T-helper 17 cell (primary cell): Measurements from ENCODE around the gene ID1. TPM values are rescaled to one million over a fixed set of nuclear protein-coding genes. Genes with fewer than 3 reads are reported as not detected.
A peak's percentile ranks its signal among the peaks of the same experiment; 100 is the strongest.

ENCODE experiments used
- ATAC-seq: fragments of 150-1000 bp; cut with Tn5 transposase; 2 replicates; pipeline ENCODE4 v1.10.0; 2021; ENCODE audit warnings: mild to moderate bottlenecking, moderate library complexity
- DNase-seq, 3 donors: peaks; one replicate each; pipeline versions ENCODE4 v3.0.0 to v3.0.0-alpha.2; 2020 to 2021
- H3K9me3 ChIP-seq: one replicate; pipeline ENCODE4 v1.7.0; 2013; ENCODE audit warnings: low read length, mild to moderate bottlenecking; ENCODE audit not compliant: control insufficient read depth, poor library complexity, severe bottlenecking
- H3K27ac Mint-ChIP-seq: one replicate; pipeline ENCODE4 v1.8.0; 2022; ENCODE audit warnings: mild to moderate bottlenecking, moderate library complexity, mixed read lengths
- H3K27me3 Mint-ChIP-seq: one replicate; pipeline ENCODE4 v1.8.0; 2022; ENCODE audit warnings: mixed read lengths
- H3K36me3 Mint-ChIP-seq: one replicate; pipeline ENCODE4 v1.8.0; 2022; ENCODE audit warnings: low read depth, mixed read lengths
- H3K4me1 Mint-ChIP-seq: one replicate; pipeline ENCODE4 v1.8.0; 2022; ENCODE audit warnings: mild to moderate bottlenecking, mixed read lengths
- H3K4me3 Mint-ChIP-seq: one replicate; pipeline ENCODE4 v1.8.0; 2022; ENCODE audit warnings: mild to moderate bottlenecking, moderate library complexity, mixed read lengths
- total RNA-seq, 4 donors: library from RNA in 2 of 4; stranded (reverse) in 2 of 4; gene quantifications; one replicate each; pipeline ENCODE4 v1.2.3 and lab custom pipeline; 2022 to 2026

ID1 gene, protein sequence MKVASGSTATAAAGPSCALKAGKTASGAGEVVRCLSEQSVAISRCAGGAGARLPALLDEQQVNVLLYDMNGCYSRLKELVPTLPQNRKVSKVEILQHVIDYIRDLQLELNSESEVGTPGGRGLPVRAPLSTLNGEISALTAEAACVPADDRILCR
- total RNA-seq (1 to 10 TPM; 3.5 to 6.8 TPM), total RNA-seq (lab: John Stamatoyannopoulos, UW) (2.1 to 62.3 reads per million in 2 donors)

DNA sequence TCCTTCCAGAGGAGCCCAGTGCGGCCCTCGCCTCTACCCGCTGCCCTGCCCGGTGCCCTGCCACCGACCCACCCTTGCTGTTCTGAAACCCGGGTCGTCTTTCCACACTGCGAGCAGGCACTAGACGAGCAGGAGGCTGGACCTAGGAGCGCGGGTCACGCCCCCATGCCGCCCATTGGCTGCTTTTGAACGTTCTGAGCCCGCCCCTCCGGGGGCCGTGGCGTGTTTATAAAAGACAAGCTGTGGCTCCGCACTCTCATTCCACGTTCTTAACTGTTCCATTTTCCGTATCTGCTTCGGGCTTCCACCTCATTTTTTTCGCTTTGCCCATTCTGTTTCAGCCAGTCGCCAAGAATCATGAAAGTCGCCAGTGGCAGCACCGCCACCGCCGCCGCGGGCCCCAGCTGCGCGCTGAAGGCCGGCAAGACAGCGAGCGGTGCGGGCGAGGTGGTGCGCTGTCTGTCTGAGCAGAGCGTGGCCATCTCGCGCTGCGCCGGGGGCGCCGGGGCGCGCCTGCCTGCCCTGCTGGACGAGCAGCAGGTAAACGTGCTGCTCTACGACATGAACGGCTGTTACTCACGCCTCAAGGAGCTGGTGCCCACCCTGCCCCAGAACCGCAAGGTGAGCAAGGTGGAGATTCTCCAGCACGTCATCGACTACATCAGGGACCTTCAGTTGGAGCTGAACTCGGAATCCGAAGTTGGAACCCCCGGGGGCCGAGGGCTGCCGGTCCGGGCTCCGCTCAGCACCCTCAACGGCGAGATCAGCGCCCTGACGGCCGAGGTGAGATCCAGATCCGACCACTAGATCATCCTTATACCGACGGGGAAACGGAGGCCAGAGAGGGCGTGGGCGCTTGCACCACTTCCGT is at the start of gene ID1:
ID1 (plus strand) TSS at position 259 of the 871 bp plus-strand sequence; CDS start at position 358, 99 bp downstream.
- DNase-seq (peak; percentile 79 to 83 (median 83)), ATAC-seq (peak; percentile 93)
- H3K36me3 Mint-ChIP-seq = peaks cover 2% of the 10 kb centered on the region
- peak within 1 kb of the TSS; percentile 96 for H3K4me3 Mint-ChIP-seq
- no peaks in the 10 kb centered on the region for H3K9me3 ChIP-seq
- H3K4me1 Mint-ChIP-seq = peaks cover 26% of the 10 kb centered on the region
- peak within 1 kb of the TSS; percentile 45 for H3K27ac Mint-ChIP-seq
- peaks cover 35% of the 10 kb centered on the region for H3K27me3 Mint-ChIP-seq

DNA sequence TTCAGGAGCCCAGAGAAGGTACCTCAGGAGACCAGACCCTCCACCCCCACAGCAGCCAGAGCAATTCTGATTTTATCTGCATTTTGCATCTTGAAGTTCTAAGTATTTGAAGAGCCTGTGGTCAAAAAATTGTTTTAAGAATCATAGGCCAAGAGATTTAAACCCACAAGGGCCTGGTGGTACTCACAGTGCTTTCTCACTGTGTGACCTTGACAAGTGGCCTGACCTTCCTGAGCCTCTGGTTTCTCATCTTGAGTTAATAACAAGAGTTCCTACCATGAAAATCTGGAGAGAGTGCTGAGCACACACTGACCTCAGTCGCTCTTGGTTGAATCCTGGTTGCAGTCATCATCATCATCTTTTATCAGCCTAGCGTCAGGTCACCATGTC is 45.4 kb upstream of the ID1 start:
- no peaks in the 10 kb centered on the region for H3K9me3 ChIP-seq
- Mint-ChIP-seq H3K27me3 (no peaks in the 10 kb centered on the region), H3K4me3 (peak overlapping the region; percentile 47), H3K36me3 (peaks cover 5% of the 10 kb centered on the region), H3K4me1 (peaks cover 6% of the 10 kb centered on the region), H3K27ac (peak overlapping the region; percentile 65)
- no peak for DNase-seq
- ATAC-seq = no peak

DNA sequence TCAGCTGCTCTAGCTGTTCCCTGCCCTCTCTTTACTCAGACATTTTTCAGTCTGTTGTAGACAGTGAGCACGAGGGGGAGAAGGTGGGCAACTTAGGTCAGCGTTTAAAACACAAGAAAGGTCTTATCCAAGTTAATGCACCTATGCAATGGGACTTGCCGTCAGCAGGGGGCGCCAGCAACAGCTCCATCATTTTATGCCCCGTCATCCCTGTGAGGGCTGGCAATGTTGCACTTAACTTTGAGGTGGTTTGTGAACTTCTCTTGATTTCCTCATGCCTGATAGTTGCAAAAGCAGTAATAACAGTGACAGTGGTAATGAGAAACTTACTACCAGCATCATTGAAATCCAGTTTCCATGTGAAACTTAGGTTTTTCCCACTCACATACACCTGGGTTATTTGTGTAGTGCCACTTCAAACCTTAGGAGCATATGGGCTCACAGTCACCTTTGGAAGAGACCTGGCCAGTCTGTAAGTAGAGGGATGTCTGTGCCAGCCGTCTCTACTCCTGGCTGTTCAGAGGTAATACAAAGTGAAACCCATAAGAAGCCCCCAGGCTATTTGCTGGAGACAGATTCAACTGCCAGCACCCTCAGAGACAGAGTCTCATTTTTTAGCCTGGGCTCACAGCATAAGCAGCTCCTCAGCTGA is 44.9 kb upstream of the ID1 start:
- DNase-seq = peak; percentile 58 to 65 (median 62)
- Mint-ChIP-seq H3K4me1 (peaks cover 6% of the 10 kb centered on the region), H3K27ac (peak overlapping the region; percentile 65), H3K4me3 (peak overlapping the region; percentile 47), H3K36me3 (peaks cover 5% of the 10 kb centered on the region), H3K27me3 (no peaks in the 10 kb centered on the region)
- H3K9me3 ChIP-seq = no peaks in the 10 kb centered on the region
- ATAC-seq = peak; percentile 76

DNA sequence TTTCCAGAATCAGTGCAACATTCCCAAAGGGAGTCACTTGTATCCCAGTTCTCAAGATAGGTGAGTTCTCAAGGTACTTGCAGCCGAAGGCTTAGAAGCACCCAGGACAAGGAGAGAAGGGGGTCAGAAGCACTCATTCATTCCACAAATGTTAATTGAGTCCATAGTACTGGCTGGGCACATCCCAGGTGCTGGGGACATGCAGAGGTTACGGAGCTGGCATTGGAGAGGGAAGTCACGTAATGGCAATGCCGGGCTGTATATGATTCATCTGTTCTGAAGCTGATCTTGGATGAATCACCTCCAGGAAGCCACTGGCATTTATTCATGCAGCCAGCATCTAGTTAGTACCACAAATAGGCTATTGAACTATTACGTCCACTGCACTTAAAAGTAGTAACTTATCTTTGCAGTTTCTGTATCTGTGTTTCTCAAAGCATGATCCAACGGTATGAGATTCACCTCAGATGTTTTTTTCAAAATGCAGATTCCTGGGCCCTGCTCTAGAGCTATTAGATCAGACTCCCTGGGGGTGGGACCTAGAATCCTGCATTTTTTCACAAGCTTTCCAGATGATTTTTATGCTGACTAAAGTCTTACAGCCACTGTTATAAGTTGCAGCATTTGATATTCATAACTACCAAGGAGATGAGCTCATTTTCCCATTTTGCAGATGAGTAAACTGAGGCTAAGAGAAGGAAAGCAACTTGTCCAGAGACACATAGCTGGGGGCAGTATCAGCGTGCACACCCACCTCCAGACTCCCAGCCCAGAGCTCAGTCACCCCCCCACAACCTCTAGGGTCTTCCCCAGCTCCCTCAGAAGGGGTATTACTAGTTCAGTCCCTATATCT is 44.1 kb upstream of the ID1 start:
- no peak for ATAC-seq
- no peak for DNase-seq
- no peaks in the 10 kb centered on the region for H3K9me3 ChIP-seq
- Mint-ChIP-seq H3K4me1 (peaks cover 6% of the 10 kb centered on the region), H3K27me3 (no peaks in the 10 kb centered on the region), H3K4me3 (peak overlapping the region; percentile 57), H3K27ac (peak overlapping the region; percentile 65), H3K36me3 (peaks cover 5% of the 10 kb centered on the region)

DNA sequence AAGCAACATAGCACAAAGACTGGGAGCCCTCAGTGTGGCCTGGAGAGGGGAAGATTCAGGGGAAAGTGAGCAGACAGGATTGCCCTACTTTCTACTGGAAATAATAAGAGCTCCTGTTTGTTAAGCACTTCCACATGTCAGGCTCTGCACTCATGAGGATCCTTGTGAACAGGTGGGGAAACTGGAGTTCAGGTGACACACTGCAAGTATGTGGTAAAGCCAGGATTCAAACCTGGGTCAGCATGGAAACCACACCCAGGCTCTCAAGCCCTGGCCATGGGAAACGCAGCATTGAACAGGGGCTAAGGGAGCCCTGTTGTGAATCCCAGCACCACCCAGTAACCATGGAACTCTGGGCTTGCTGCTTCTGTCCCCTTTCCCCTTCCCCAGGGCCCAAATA is 42.8 kb upstream of the ID1 start:
- Mint-ChIP-seq H3K27me3 (no peaks in the 10 kb centered on the region), H3K27ac (no peak overlapping the region), H3K36me3 (peaks cover 5% of the 10 kb centered on the region), H3K4me3 (peak overlapping the region; percentile 69), H3K4me1 (peaks cover 4% of the 10 kb centered on the region)
- ATAC-seq (no peak), DNase-seq (no peak)
- no peaks in the 10 kb centered on the region for H3K9me3 ChIP-seq

DNA sequence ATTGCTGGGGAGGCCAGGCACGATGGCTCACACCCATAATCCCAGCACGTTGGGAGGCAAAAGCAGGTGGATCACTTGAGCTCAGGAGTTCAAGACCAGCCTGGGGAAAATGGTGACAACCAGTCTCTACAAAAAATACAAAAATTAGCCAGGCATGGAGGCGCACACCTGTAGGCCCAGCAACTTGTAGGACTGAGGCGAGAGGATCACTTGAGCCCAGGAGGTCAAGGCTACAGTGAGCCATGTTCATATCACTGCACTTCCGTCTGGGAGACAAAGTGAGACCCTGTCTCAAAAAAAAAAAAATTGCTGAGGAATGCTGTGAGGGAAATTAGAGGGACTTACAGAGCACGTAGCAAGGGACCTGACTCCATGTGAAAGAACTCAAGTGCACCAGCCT is 40.8 kb upstream of the ID1 start:
- ATAC-seq (no peak), DNase-seq (no peak)
- no peaks in the 10 kb centered on the region for H3K27me3 Mint-ChIP-seq
- H3K9me3 ChIP-seq = no peaks in the 10 kb centered on the region
- H3K4me3 Mint-ChIP-seq = no peak overlapping the region
- peaks cover 9% of the 10 kb centered on the region for H3K4me1 Mint-ChIP-seq
- peaks cover 6% of the 10 kb centered on the region for H3K36me3 Mint-ChIP-seq
- no peak overlapping the region for H3K27ac Mint-ChIP-seq

DNA sequence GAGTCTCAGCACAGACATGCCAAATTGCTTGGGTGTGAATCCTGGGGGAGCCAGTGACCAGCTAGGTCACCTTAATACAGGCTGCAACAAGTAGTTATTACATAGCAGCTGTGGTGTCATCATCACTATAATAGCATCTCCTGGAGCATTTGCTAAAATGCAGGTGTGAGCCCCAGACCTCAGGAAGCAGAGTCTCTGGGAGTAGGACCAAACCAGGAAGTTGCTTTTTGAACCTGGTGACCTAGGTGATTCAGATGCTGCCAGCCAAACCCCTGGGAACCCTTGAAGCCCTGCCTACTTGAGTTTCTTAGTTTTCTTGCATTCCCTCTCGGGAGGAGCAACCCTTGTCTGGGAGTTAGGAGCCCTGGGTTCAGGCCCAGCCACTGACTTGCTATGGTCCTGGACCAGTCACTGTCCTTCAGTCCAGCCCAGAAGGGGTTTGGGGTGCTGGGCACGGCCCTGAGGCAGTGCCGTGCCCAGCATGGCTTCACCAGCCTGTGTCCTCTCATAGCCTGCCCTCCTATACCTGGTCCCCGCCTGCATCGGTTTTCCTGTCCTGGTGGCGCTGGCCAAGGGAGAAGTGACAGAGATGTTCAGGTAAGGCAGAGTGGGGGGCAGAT is 39.3 kb upstream of the ID1 start:
- no peak for ATAC-seq
- Mint-ChIP-seq H3K27ac (peak overlapping the region; percentile 76), H3K4me1 (peaks cover 6% of the 10 kb centered on the region), H3K36me3 (peaks cover 6% of the 10 kb centered on the region), H3K27me3 (no peaks in the 10 kb centered on the region), H3K4me3 (no peak overlapping the region)
- H3K9me3 ChIP-seq = no peaks in the 10 kb centered on the region
- no peak for DNase-seq

DNA sequence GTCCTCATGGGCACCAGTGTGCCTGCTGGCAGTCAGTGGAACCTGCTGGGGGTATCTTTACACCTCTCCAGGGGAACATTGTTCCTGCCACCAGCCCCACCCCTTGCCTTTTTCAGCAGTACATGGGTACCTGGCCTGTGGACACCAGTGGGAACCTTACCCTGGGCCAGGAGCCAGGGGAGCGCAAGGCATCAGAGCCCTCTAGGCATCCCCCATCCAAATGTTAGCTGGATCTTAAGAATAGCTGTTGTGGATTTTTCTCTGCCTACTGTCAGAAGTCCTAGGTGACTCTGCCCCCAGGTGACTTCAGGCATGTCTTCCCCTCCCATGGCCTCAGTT is 38.8 kb upstream of the ID1 start:
- Mint-ChIP-seq H3K36me3 (peaks cover 6% of the 10 kb centered on the region), H3K27ac (peak overlapping the region; percentile 76), H3K4me1 (peaks cover 6% of the 10 kb centered on the region), H3K4me3 (no peak overlapping the region), H3K27me3 (no peaks in the 10 kb centered on the region)
- DNase-seq = no peak
- ATAC-seq = no peak
- no peaks in the 10 kb centered on the region for H3K9me3 ChIP-seq

DNA sequence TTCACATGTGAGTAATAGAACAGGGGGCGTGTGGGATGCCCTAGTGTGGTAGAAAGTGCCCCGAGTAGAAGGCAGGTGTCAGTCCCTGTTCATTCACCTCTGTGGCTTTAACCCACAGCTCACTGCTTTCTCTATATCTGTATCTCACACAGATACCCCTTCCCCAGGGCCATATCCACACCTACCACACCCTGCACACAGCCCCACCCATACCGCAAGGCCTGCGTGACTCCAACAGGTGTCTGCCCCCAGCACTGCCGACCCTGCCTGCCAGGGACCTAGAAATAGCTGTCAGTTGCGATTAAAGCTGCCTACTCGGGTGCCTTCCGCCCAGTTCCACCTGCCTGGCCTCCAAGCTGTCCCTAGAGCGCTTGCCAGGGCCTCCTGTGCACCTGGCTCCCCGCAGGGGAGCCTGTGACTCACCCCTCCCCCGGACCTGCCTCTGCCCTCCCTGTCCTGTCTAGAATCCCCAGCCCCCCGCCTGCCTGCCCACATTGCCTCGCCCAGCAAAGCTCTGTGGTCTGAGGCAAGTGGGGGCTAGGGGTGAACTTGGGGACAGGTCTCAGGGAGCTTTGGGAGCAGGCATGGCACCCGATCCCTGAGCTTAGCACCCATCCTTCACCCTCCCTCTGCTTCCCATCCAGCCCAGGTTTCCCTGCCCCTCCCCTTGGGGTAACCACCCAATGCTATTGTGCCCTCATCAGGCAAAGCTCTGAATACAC is 38.3 kb upstream of the ID1 start:
- Mint-ChIP-seq H3K4me1 (peaks cover 6% of the 10 kb centered on the region), H3K27ac (peak overlapping the region; percentile 76), H3K36me3 (peaks cover 6% of the 10 kb centered on the region), H3K27me3 (no peaks in the 10 kb centered on the region), H3K4me3 (peak overlapping the region; percentile 25)
- no peak for DNase-seq
- H3K9me3 ChIP-seq = no peaks in the 10 kb centered on the region
- ATAC-seq = peak; percentile 10

DNA sequence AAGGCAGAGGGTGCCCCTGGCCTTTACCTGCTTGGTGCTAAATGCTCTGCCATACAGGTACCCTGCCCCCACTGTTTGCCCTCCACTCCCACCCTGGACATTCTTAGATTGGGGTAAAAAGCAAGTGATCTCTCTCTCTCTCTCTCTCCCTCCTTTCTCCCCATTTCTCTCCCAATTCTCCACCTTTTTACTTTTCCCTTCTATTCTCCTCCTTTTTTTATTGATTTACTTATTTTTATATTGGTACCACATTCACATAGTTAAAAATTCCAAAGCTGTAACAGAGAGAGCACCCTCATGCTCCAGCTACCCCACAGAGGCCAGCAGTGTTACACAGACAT is 37.7 kb upstream of the ID1 start:
- no peak for ATAC-seq
- H3K36me3 Mint-ChIP-seq = peaks cover 3% of the 10 kb centered on the region
- H3K27ac Mint-ChIP-seq = peak overlapping the region; percentile 76

DNA sequence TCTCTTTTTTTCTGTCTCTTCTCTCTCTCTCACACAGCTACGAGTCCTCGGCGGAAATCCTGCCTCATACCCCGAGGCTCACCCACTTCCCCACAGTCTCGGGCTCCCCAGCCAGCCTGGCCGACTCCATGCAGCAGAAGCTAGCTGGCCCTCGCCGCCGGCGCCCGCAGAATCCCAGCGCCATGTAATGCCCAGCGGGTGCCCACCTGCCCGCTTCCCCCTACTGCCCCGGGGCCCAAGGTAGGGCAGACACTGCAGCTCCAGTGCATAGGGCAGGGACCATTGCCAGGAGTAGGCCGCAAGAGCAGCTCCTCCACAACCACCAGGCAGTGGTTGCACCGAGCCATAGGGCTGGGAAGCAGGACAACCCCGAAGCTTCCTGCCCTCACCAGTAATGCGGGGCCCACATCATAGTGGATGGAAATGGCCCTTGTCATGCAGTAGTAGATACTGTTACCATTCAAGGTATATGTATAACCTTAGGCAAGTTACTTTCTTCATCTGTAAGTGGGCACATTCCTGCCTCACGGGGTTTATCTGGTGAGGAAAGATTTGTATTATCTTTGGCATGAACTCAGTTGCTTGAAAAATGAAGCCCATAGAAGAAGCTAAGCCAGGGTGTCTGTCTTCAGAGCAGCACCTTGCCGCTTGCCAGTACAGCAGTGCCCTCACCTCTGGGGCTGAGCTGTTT is 36.9 kb upstream of the ID1 start:
- H3K27me3 Mint-ChIP-seq = no peaks in the 10 kb centered on the region
- DNase-seq (no peak), ATAC-seq (no peak)
- H3K36me3 Mint-ChIP-seq = peaks cover 3% of the 10 kb centered on the region
- H3K27ac Mint-ChIP-seq = peak overlapping the region; percentile 76
- no peak overlapping the region for H3K4me3 Mint-ChIP-seq
- peaks cover 13% of the 10 kb centered on the region for H3K4me1 Mint-ChIP-seq
- no peaks in the 10 kb centered on the region for H3K9me3 ChIP-seq

More for the DNA sequence above, 37.7 kb upstream of the ID1 start:
- peaks cover 10% of the 10 kb centered on the region for H3K4me1 Mint-ChIP-seq
- H3K27me3 Mint-ChIP-seq = no peaks in the 10 kb centered on the region
- no peak overlapping the region for H3K4me3 Mint-ChIP-seq
- H3K9me3 ChIP-seq = no peaks in the 10 kb centered on the region
- no peak for DNase-seq

DNA sequence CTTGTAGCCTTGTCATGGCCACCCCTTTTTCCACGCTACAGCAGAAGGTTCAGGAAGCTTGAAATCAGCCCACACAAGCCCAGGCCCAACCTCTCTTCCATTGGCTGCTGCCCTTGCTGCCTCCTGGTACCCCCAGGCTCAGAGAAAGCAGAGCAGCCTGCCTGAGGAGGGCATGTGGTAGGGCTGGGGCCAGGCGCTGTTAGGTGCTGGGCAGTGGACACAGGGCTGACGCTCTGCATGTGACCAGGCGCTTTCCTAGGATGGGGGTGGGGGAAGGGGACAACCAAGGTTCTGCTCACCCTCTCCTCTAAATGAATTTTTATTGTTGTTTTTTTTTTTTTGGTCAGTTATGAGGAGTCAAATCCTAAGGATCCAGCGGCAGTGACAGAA is 36.3 kb upstream of the ID1 start:
- no peak overlapping the region for H3K4me3 Mint-ChIP-seq
- peaks cover 3% of the 10 kb centered on the region for H3K36me3 Mint-ChIP-seq

More for the DNA sequence above, 36.3 kb upstream of the ID1 start:
- Mint-ChIP-seq H3K4me1 (peaks cover 17% of the 10 kb centered on the region), H3K27ac (peak overlapping the region; percentile 21), H3K27me3 (no peaks in the 10 kb centered on the region)
- no peaks in the 10 kb centered on the region for H3K9me3 ChIP-seq
- no peak for DNase-seq
- no peak for ATAC-seq
